ENCODE results near the gene SF3B2.

SF3B2 gene

GRCh38 chr11:66100272-66101065 is 48.3 kb downstream of the SF3B2 start:
- H3K27ac ChIP-seq = no peak overlapping the region
- H3K79me2 ChIP-seq (ENCODE audit: insufficient read depth, low read depth) = peaks cover 12% of the 10 kb centered on the region; the same call in 1 of the 2 replicates
- TF ChIP-seq CTCF (conservative IDR thresholded peaks at IDR 0.05; ENCODE audit: low read depth, low read length) = no peak
- no peak overlapping the region for H3K4me2 ChIP-seq
- H2AFZ ChIP-seq (ENCODE audit: low read depth) = no peak overlapping the region
- no peaks in the 10 kb centered on the region for H4K20me1 ChIP-seq (ENCODE audit: insufficient read depth)
- no peaks in the 10 kb centered on the region for H3K4me1 ChIP-seq (ENCODE audit: low read depth, poor library complexity, severe bottlenecking)
- H3K9ac ChIP-seq = no peak overlapping the region
- no peak overlapping the region for H3K4me3 ChIP-seq (IDR thresholded peaks at IDR 0.05; ENCODE audit: insufficient read depth, low read depth, low read length)
- no peaks in the 10 kb centered on the region for H3K27me3 ChIP-seq (ENCODE audit: insufficient read depth, low read depth)
- H3K36me3 ChIP-seq (ENCODE audit: insufficient read depth) = no peaks in the 10 kb centered on the region

- no peak overlapping the region for H2AFZ ChIP-seq (ENCODE audit: low read depth)
- no peak for TF ChIP-seq CTCF (conservative IDR thresholded peaks at IDR 0.05; ENCODE audit: low read depth, low read length)
- H3K4me1 ChIP-seq (ENCODE audit: low read depth, poor library complexity, severe bottlenecking) = no peaks in the 10 kb centered on the region
- peaks cover 17% of the 10 kb centered on the region; the same call in 1 of the 2 replicates for H3K79me2 ChIP-seq (ENCODE audit: insufficient read depth, low read depth)
- no peak overlapping the region for H3K4me2 ChIP-seq
- H3K4me3 ChIP-seq (IDR thresholded peaks at IDR 0.05; ENCODE audit: insufficient read depth, low read depth, low read length) = no peak overlapping the region
- no peaks in the 10 kb centered on the region for H3K36me3 ChIP-seq (ENCODE audit: insufficient read depth)
- H3K9ac ChIP-seq = no peak overlapping the region
- no peaks in the 10 kb centered on the region for H3K27me3 ChIP-seq (ENCODE audit: insufficient read depth, low read depth)
- no peaks in the 10 kb centered on the region for H4K20me1 ChIP-seq (ENCODE audit: insufficient read depth)
- no peak overlapping the region for H3K27ac ChIP-seq
Measured at GRCh38 chr11:66101066-66101464, 48.9 kb downstream of the SF3B2 start.

GRCh38 chr11:66104057-66104638 is 52.0 kb downstream of the SF3B2 start:
- no peak overlapping the region for H3K4me3 ChIP-seq (IDR thresholded peaks at IDR 0.05; ENCODE audit: insufficient read depth, low read depth, low read length)
- H3K79me2 ChIP-seq (ENCODE audit: insufficient read depth, low read depth) = peaks cover 18% of the 10 kb centered on the region; the same call in 1 of the 2 replicates
- no peak overlapping the region for H3K27ac ChIP-seq
- no peaks in the 10 kb centered on the region for H3K4me1 ChIP-seq (ENCODE audit: low read depth, poor library complexity, severe bottlenecking)
- H2AFZ ChIP-seq (ENCODE audit: low read depth) = no peak overlapping the region
- H3K4me2 ChIP-seq = no peak overlapping the region
- H4K20me1 ChIP-seq (ENCODE audit: insufficient read depth) = no peaks in the 10 kb centered on the region
- no peak for TF ChIP-seq CTCF (conservative IDR thresholded peaks at IDR 0.05; ENCODE audit: low read depth, low read length)
- H3K9ac ChIP-seq = no peak overlapping the region
- no peaks in the 10 kb centered on the region for H3K36me3 ChIP-seq (ENCODE audit: insufficient read depth)
- no peaks in the 10 kb centered on the region for H3K27me3 ChIP-seq (ENCODE audit: insufficient read depth, low read depth)

- Histone ChIP-seq H3K4me1 (ENCODE audit: low read depth, poor library complexity, severe bottlenecking) (peaks cover 2% of the 10 kb centered on the region), H3K79me2 (ENCODE audit: insufficient read depth, low read depth) (peaks cover 21% of the 10 kb centered on the region; the same call in 1 of the 2 replicates)
Measured at GRCh38 chr11:66106786-66107599, 54.8 kb downstream of the SF3B2 start.

More at GRCh38 chr11:66106786-66107599, 54.8 kb downstream of the SF3B2 start:
- H3K4me2 ChIP-seq = no peak overlapping the region
- TF ChIP-seq CTCF (conservative IDR thresholded peaks at IDR 0.05; ENCODE audit: low read depth, low read length) = no peak
- no peak overlapping the region for H2AFZ ChIP-seq (ENCODE audit: low read depth)
- no peaks in the 10 kb centered on the region for H4K20me1 ChIP-seq (ENCODE audit: insufficient read depth)
- H3K27ac ChIP-seq = no peak overlapping the region
- H3K36me3 ChIP-seq (ENCODE audit: insufficient read depth) = no peaks in the 10 kb centered on the region
- no peak overlapping the region for H3K4me3 ChIP-seq (IDR thresholded peaks at IDR 0.05; ENCODE audit: insufficient read depth, low read depth, low read length)
- H3K9ac ChIP-seq = no peak overlapping the region
- H3K27me3 ChIP-seq (ENCODE audit: insufficient read depth, low read depth) = no peaks in the 10 kb centered on the region
